ENCODE results near the gene CUBN. TPM values are rescaled to one million over a fixed set of nuclear protein-coding genes. Genes with fewer than 3 reads are reported as not detected.

The CUBN gene
- total and polyA plus RNA-seq, 9 of the 15 experiments (the other 6 are each of a cell fraction or from before 2014, with no cell fraction given): 0.04 to 0.33 (median 0.09) TPM

GRCh38 chr10:17058093-17058492 lies 71.5 kb downstream of the CUBN start:
- Histone ChIP-seq H3K9me3 (replicated peaks; ENCODE audit: control insufficient read depth, insufficient read depth, low read depth, low read length) (no peaks in the 10 kb centered on the region), H3K27ac (ENCODE audit: extremely low read depth, low read depth, low read length) (no peak overlapping the region), H2AFZ (ENCODE audit: low read depth, low read length) (no peak overlapping the region), H4K20me1 (replicated peaks; ENCODE audit: control insufficient read depth, insufficient read depth, low read length) (no peaks in the 10 kb centered on the region), H3K79me2 (ENCODE audit: control insufficient read depth, insufficient read depth, low read length) (no peaks in the 10 kb centered on the region), H3K27me3 (ENCODE audit: control insufficient read depth in 2 of 2, insufficient read depth in 2 of 2, low read length in 2 of 2) (no peaks in the 10 kb centered on the region), H3K4me2 (ENCODE audit: insufficient read depth, low read length) (no peak overlapping the region), H3K36me3 (ENCODE audit: control insufficient read depth, insufficient read depth, low read length) (no peaks in the 10 kb centered on the region), H3K4me1 (replicated peaks in 1 of 2; ENCODE audit: control insufficient read depth in 2 of 2, insufficient read depth in 2 of 2, low read length in 2 of 2) (no peaks in the 10 kb centered on the region; a peak in 2 of 5 replicates), H3K9ac (ENCODE audit: insufficient read depth in 1 of 2, low read depth in 2 of 2, low read length in 2 of 2) (no peak overlapping the region), H3K9me1 (ENCODE audit: control insufficient read depth, insufficient read depth, low read length) (no peaks in the 10 kb centered on the region), H3K4me3 (no peak overlapping the region)
- ChIA-PET POLR2A (interaction anchor here (1.0 kb wide), 1 partner anchor 9 kb away, joined by 3 read pairs; no protein-coding TSS in a partner anchor), CTCF (ENCODE audit: low intra/inter-chr PET ratio) (no interaction called here)
- intact Hi-C loops (cut with micrococcal nuclease) (no loop called here), in situ Hi-C loops (cut with MboI) (no loop called here)
- FAIRE-seq: no peak
- 23% methylated on average over 2 of the region's 3 CpGs for WGBS (ENCODE audit: insufficient coverage, low coverage, missing lambda C conversion rate)
- DNase-seq (ENCODE audit: extremely low read depth in 1 of 4, low spot score in 3 of 4): no peak
- ATAC-seq: no peak
- no TSS peak for BruUV-seq (replicated peaks)
- TF ChIP-seq DACH1 (IDR thresholded peaks at IDR 0.05; ENCODE audit: partially characterized antibody): no peak
- no peak for TF ChIP-seq ZNF143 (CRISPR knock-in tag; IDR thresholded peaks at IDR 0.05)
- no peak for TF ChIP-seq ELK1 (CRISPR knock-in tag; IDR thresholded peaks at IDR 0.05)
- no peak for TF ChIP-seq KDM4B (IDR thresholded peaks at IDR 0.05; ENCODE audit: borderline replicate concordance in 2 of 2, low read depth in 1 of 2)
- no peak for TF ChIP-seq ZNF695 (CRISPR knock-in tag; IDR thresholded peaks at IDR 0.05)
- TF ChIP-seq AFF4 (CRISPR knock-in tag; IDR thresholded peaks at IDR 0.05): no peak
- no peak for TF ChIP-seq ZNF165 (CRISPR knock-in tag; IDR thresholded peaks at IDR 0.05; ENCODE audit: borderline replicate concordance)
- TF ChIP-seq ATF1 (CRISPR knock-in tag; IDR thresholded peaks at IDR 0.05): no peak
- TF ChIP-seq ATF1 (tag; IDR thresholded peaks at IDR 0.05): no peak
- no peak for TF ChIP-seq TFAP4 (CRISPR knock-in tag; IDR thresholded peaks at IDR 0.05; ENCODE audit: borderline replicate concordance)

Data from K562 (cell line).